Non-pigmented ciliary epithelial cell (primary cell): ENCODE data around the gene ABCG4.
A peak's percentile ranks its signal among the peaks of the same experiment; 100 is the strongest.
"Not testable (repeated sequence)": the region's sequence is repeated elsewhere in the genome, so short reads cannot be mapped to it uniquely, and the experiment has no call there.

ENCODE experiments used
- DNase-seq: peaks from one replicate; pipeline ENCODE4 v3.0.0-alpha.2; 2010; ENCODE audit warnings: low read depth

The ABCG4 gene

GRCh38 chr11:119149018-119149785, at the start of gene ABCG4:
TSS of gene ABCG4 (plus strand) at chr11:119149052. CDS start at chr11:119149966, 914 bp downstream.
- DNase-seq: no peak

- no peak for DNase-seq
These were observed 49.1 kb upstream of the ABCG4 start for GRCh38 chr11:119099711-119100110.

- DNase-seq: no peak
These were observed 48.4 kb upstream of the ABCG4 start for GRCh38 chr11:119100246-119100970.

- no peak for DNase-seq
These were observed 47.7 kb upstream of the ABCG4 start for GRCh38 chr11:119100994-119101758.

GRCh38 chr11:119101759-119102423, 47.0 kb upstream of the ABCG4 start, which contains the start of gene DPAGT1:
TSS of gene DPAGT1 (minus strand) at chr11:119101853. CDS start at chr11:119101655, 198 bp downstream.
- peak; percentile 91 for DNase-seq

GRCh38 chr11:119103161-119103664, 45.6 kb upstream of the ABCG4 start:
- DNase-seq: not testable (repeated sequence)

- no peak for DNase-seq
These were observed 45.1 kb upstream of the ABCG4 start for GRCh38 chr11:119103793-119104192.

- DNase-seq: peak; percentile 46
These were observed 42.0 kb upstream of the ABCG4 start, which contains the start of gene C2CD2L for GRCh38 chr11:119106564-119107537. TSS of gene C2CD2L (plus strand) at chr11:119107344. CDS start at chr11:119107742, 398 bp downstream.

GRCh38 chr11:119107538-119108145, 41.2 kb upstream of the ABCG4 start:
- DNase-seq: no peak

- DNase-seq: no peak
These were observed 40.6 kb upstream of the ABCG4 start for GRCh38 chr11:119108146-119108856.

- no peak for DNase-seq
These were observed 40.0 kb upstream of the ABCG4 start for GRCh38 chr11:119108857-119109221.

- no peak for DNase-seq
These were observed 39.0 kb upstream of the ABCG4 start for GRCh38 chr11:119109843-119110242.

- DNase-seq: no peak
These were observed 38.4 kb upstream of the ABCG4 start for GRCh38 chr11:119110439-119110838.

- DNase-seq: no peak
These were observed 37.4 kb upstream of the ABCG4 start for GRCh38 chr11:119111361-119111925.

GRCh38 chr11:119112314-119113020, 36.4 kb upstream of the ABCG4 start:
- no peak for DNase-seq

- DNase-seq: no peak
These were observed 35.1 kb upstream of the ABCG4 start for GRCh38 chr11:119113716-119114115.

- no peak for DNase-seq
These were observed 34.5 kb upstream of the ABCG4 start for GRCh38 chr11:119114351-119114750.

- DNase-seq: no peak
These were observed 33.2 kb upstream of the ABCG4 start for GRCh38 chr11:119115484-119116234.
